KMS-11 (cell line): ENCODE data around the gene NME7.

Experiments
- H2AFZ ChIP-seq: fragments of 200-600 bp; sonication (generic); 2 replicates; pipeline ENCODE4 v1.6.1; 2016; ENCODE audit warnings: antibody characterized with exemption, mixed run types, low read depth
- H3K27ac ChIP-seq: fragments of 200-600 bp; sonication (generic); 2 replicates; pipeline ENCODE4 v1.6.1; 2016; ENCODE audit warnings: mild to moderate bottlenecking, mixed run types
- H3K27me3 ChIP-seq: fragments of 200-600 bp; sonication (generic); 2 replicates; pipeline ENCODE4 v1.6.1; 2017; ENCODE audit warnings: mild to moderate bottlenecking, low read depth, mixed run types, moderate library complexity; ENCODE audit not compliant: insufficient read depth
- H3K36me3 ChIP-seq: fragments of 200-600 bp; sonication (generic); 2 replicates; pipeline ENCODE4 v1.6.1; 2017; ENCODE audit warnings: mild to moderate bottlenecking, mixed run types; ENCODE audit not compliant: insufficient read depth
- H3K4me1 ChIP-seq: fragments of 200-600 bp; sonication (generic); 2 replicates; pipeline ENCODE4 v1.6.1; 2016; ENCODE audit warnings: mild to moderate bottlenecking, low read depth, mixed run types; ENCODE audit not compliant: poor library complexity, severe bottlenecking
- H3K4me2 ChIP-seq: fragments of 200-600 bp; sonication (generic); 2 replicates; pipeline ENCODE4 v1.7.0; 2016; ENCODE audit warnings: mild to moderate bottlenecking, mixed run types
- H3K4me3 ChIP-seq: fragments of 200-600 bp; sonication (generic); IDR thresholded peaks from 2 replicates; pipeline ENCODE4 v1.6.1; 2017; ENCODE audit warnings: low read depth, low read length, mixed read lengths; ENCODE audit not compliant: insufficient read depth
- H3K79me2 ChIP-seq: fragments of 200-600 bp; sonication (generic); 2 replicates; pipeline ENCODE4 v1.6.1; 2016; ENCODE audit warnings: low read depth, mixed run types; ENCODE audit not compliant: insufficient read depth
- H3K9ac ChIP-seq: fragments of 200-600 bp; sonication (generic); 2 replicates; pipeline ENCODE4 v1.6.1; 2016; ENCODE audit warnings: mild to moderate bottlenecking, mixed run types
- H4K20me1 ChIP-seq: fragments of 200-600 bp; sonication (generic); 2 replicates; pipeline ENCODE4 v1.6.1; 2016; ENCODE audit warnings: mild to moderate bottlenecking, mixed run types; ENCODE audit not compliant: insufficient read depth
- TF ChIP-seq, protein P1 (sequence below): fragments of 200-600 bp; sonication (generic); conservative IDR thresholded peaks from 2 replicates; pipeline ENCODE4 v1.6.1; 2017; ENCODE audit warnings: low read depth, mild to moderate bottlenecking, antibody characterized with exemption, low read length, moderate library complexity, mixed read lengths

The NME7 gene

GRCh38 chr1:169236143-169236542 lies 131.5 kb downstream of the NME7 start:
- Histone ChIP-seq H3K27ac (no peak overlapping the region), H3K27me3 (no peaks in the 10 kb centered on the region), H3K4me1 (no peaks in the 10 kb centered on the region), H4K20me1 (no peaks in the 10 kb centered on the region), H3K4me3 (no peak overlapping the region), H2AFZ (no peak overlapping the region), H3K4me2 (no peak overlapping the region), H3K36me3 (no peaks in the 10 kb centered on the region), H3K79me2 (no peaks in the 10 kb centered on the region), H3K9ac (no peak overlapping the region)
- TF ChIP-seq, protein P1, sequence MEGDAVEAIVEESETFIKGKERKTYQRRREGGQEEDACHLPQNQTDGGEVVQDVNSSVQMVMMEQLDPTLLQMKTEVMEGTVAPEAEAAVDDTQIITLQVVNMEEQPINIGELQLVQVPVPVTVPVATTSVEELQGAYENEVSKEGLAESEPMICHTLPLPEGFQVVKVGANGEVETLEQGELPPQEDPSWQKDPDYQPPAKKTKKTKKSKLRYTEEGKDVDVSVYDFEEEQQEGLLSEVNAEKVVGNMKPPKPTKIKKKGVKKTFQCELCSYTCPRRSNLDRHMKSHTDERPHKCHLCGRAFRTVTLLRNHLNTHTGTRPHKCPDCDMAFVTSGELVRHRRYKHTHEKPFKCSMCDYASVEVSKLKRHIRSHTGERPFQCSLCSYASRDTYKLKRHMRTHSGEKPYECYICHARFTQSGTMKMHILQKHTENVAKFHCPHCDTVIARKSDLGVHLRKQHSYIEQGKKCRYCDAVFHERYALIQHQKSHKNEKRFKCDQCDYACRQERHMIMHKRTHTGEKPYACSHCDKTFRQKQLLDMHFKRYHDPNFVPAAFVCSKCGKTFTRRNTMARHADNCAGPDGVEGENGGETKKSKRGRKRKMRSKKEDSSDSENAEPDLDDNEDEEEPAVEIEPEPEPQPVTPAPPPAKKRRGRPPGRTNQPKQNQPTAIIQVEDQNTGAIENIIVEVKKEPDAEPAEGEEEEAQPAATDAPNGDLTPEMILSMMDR, result no peak

DNA sequence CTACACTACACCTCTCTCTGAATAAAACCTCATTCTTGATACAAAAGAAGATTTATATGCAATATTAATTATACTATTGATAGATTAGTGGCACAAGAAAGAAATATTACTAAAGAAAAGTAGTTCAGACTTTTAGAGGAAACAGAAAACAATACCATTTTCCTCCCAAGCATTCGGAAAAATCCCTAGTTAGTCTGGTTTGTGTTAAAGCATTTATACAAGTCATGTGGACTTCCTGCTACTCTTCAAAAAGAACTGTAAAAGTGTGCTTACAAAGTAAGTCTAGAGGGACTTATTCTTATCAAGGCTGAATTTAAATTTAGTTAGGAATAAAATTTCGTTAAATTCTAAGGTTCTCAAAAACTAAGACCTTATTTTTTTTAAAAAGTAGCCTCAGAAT lies 132.0 kb downstream of the NME7 start:
- no peaks in the 10 kb centered on the region for H3K79me2 ChIP-seq
- H3K27ac ChIP-seq, result no peak overlapping the region
- H3K27me3 ChIP-seq, result no peaks in the 10 kb centered on the region
- H3K36me3 ChIP-seq, result no peaks in the 10 kb centered on the region
- no peak overlapping the region for H3K4me2 ChIP-seq
- TF ChIP-seq, protein P1, result no peak
- no peaks in the 10 kb centered on the region for H3K4me1 ChIP-seq
- no peak overlapping the region for H2AFZ ChIP-seq
- H4K20me1 ChIP-seq, result no peaks in the 10 kb centered on the region
- no peak overlapping the region for H3K4me3 ChIP-seq
- H3K9ac ChIP-seq, result no peak overlapping the region

GRCh38 chr1:169234780-169235179 lies 132.8 kb downstream of the NME7 start:
- no peaks in the 10 kb centered on the region for H3K36me3 ChIP-seq
- no peak overlapping the region for H2AFZ ChIP-seq
- TF ChIP-seq, protein P1, result no peak
- no peaks in the 10 kb centered on the region for H4K20me1 ChIP-seq
- H3K27ac ChIP-seq, result no peak overlapping the region
- no peaks in the 10 kb centered on the region for H3K4me1 ChIP-seq
- H3K9ac ChIP-seq, result no peak overlapping the region
- no peaks in the 10 kb centered on the region for H3K79me2 ChIP-seq
- H3K27me3 ChIP-seq, result no peaks in the 10 kb centered on the region
- no peak overlapping the region for H3K4me3 ChIP-seq
- no peak overlapping the region for H3K4me2 ChIP-seq

- Histone ChIP-seq H3K4me1 (no peaks in the 10 kb centered on the region), H4K20me1 (no peaks in the 10 kb centered on the region), H3K79me2 (no peaks in the 10 kb centered on the region), H3K9ac (no peak overlapping the region), H3K27ac (no peak overlapping the region), H3K36me3 (no peaks in the 10 kb centered on the region), H3K27me3 (no peaks in the 10 kb centered on the region), H3K4me2 (no peak overlapping the region), H2AFZ (no peak overlapping the region), H3K4me3 (no peak overlapping the region)
- TF ChIP-seq, protein P1, result no peak
Measured at GRCh38 chr1:169217636-169218035, 150.0 kb downstream of the NME7 start.
